Brain pericyte (primary cell): ENCODE results near the gene RRAS.
"Not testable (repeated sequence)": the region's sequence is repeated elsewhere in the genome, so short reads cannot be mapped to it uniquely, and the experiment has no call there.

Experiments used
- DNase-seq: peaks from one replicate; pipeline ENCODE4 v3.0.0-alpha.2; 2012; ENCODE audit warnings: low read depth, low spot score

The RRAS gene

DNA sequence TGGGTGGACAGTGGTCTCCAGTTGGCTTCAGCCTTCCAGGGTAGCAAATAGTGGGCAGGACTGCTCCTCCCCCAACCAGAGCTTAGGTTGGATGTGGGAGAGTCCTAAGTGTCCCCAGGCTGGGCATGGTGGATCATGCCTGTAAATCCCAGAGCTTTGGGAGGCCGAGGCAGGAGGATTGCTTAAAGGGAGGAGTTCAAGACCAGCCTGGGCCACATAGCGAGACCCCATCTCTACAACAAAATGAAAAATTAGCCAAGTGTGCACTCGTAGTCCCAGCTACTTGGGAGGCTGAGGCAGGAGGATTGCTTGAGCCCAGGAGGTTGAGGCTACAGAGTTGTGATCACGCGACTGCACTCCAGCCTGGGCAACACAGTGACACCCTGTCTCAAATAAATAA, 7.4 kb downstream of the RRAS start:
- DNase-seq = no peak

DNA sequence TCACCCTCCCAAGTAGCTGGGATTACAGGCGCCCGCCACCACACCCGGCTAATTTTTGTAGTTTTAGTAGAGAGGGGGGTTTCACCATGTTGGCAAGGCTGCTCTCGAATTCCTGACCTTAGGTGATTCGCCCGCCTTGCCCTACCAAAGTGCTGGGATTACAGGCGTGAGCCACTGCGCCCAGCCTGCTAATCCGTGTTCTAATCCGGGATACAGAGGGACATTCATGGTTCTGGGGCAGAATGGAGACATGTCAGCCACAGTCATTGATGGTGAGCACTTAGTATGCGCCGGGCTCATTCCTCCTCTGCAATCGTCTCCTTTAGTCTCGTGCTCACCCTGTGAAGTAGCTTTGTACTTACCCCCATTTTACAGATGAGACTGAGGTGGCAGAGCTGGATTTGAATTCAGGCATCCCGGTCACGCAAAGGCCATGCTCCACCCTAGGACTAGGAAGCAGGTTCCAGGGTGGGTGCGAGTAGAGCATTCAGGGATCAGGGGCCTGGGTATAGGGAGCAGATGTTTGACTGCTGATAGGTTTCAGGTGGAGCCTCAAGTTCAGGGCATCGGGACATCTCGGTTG, 8.2 kb downstream of the RRAS start:
- no peak for DNase-seq

GRCh38 chr19:49631014-49631588, 8.8 kb downstream of the RRAS start:
- DNase-seq = no peak

DNA sequence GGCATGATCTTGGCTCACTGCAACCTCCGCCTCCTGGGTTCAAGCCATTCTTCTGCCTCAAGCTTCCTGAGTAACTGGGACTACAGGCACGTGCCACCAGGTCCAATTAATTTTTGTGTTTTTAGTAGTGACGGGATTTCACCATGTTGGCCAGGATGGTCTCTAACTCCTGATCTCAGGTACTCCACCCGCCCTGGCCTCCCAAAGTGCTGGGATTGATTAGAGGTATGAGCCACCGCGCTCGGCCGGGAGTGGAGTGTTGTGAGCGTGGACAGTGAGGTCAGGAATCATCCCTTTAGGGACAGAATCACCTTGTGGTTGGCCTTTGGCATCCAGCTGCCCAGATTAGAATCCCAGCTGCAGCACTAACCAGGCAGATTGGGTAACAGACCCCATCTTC, 10.3 kb downstream of the RRAS start:
- DNase-seq = no peak

DNA sequence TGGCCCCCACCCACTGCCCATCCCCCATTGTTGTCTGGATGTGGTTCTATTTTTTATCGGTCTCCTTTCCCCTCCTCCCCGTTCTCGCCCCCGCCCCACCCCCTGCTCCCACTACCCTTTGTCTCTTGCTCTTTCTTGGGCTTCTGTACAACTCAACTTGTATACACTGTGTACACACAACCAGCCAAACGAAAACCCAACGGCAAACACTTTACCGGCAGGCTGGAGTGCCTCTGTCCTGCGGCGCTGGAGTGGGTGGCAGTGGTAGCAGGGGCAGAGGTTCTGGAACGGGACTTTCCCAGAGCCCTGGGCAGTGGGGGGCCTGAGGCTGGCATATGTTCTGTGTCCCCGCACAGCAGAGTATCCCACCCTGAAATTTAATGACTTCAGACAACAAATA, 13.7 kb downstream of the RRAS start:
- DNase-seq = no peak

DNA sequence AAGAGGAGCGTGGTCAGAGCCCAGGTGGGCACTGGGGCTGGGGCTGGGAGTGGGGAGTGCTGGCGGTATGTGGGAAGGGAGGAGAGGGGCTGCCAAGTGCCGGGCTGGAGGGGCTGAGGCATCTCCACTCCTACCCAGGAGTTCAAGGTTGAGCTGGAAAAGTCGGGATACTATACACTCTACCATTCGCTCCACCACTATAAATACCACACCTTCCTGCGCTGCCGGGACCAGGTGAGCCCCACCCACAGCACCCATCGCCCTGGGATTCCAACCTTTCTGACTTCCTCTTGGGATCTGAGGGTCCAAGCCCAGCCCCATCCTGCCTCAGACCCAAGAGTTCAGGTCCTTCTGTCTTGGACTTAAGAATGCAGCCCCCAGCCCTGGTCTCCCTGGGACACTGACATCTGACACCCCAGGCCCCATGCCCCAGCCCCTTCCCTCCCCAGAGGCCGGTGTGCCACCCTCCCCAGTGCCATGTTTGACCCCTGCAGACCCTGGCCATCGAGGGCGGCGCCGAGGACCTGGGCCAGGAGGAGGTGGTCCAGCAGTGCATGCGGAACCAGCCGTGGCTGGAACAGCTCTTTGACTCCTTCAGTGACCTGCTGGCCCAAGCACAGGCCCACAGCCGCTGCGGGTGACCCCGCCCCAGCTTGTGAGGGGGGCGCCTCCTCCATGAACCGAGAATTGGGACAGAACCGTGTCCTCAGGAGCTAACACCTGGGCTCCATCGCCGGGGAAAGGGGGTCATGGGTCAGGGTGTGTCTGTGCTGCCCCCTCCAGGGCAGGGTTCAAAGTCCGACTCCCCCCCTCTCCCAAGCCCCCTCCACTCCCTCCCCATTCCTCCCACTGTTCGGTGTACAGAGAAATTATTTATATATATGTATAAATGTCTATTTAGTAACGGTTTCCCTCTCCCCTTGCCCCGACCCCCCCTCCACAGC, 14.7 kb downstream of the RRAS start:
- no peak for DNase-seq

- not testable (repeated sequence) for DNase-seq
These were observed 22.1 kb downstream of the RRAS start for GRCh38 chr19:49617860-49618259.

DNA sequence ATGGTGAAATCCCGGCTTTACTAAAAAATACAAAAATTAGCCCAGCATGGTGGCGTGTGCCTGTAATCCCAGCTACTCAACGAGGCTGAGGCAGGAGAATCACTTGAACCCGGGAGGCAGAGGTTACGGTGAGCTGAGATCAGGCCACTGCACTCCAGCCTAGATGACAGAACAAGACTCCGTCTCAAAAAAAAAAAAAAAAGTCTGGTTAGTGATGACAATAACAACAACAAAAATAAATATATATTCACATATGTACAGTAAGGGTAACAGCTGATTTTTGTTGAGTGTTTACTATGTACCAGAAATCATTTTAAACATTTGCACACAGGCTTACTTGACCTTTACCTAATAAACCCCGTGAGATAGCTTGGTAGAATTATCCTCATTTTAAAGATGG, 23.0 kb downstream of the RRAS start:
- DNase-seq = no peak

- DNase-seq = no peak
These were observed 23.4 kb downstream of the RRAS start for GRCh38 chr19:49616532-49616931.

DNA sequence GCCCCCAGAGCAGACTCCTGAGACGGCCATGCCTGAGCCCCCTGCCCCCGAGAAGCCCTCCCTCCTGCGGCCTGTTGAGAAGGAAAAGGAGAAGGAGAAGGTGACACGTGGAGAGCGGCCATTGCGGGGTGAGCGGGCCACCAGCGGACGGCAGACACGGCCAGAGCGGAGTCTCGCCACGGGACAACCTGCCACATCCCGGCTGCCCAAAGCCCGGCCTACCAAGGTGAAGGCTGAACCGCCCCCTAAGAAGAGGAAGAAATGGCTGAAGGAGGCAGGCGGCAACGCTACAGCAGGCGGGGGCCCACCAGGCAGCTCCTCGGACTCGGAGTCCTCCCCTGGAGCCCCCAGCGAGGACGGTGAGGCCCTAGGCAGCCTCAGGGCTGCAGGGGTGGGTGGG, 24.1 kb downstream of the RRAS start:
- DNase-seq = no peak

- DNase-seq = no peak
These were observed 25.7 kb downstream of the RRAS start for GRCh38 chr19:49614096-49614833.

- DNase-seq = no peak
These were observed 26.6 kb downstream of the RRAS start for GRCh38 chr19:49613374-49613773.

DNA sequence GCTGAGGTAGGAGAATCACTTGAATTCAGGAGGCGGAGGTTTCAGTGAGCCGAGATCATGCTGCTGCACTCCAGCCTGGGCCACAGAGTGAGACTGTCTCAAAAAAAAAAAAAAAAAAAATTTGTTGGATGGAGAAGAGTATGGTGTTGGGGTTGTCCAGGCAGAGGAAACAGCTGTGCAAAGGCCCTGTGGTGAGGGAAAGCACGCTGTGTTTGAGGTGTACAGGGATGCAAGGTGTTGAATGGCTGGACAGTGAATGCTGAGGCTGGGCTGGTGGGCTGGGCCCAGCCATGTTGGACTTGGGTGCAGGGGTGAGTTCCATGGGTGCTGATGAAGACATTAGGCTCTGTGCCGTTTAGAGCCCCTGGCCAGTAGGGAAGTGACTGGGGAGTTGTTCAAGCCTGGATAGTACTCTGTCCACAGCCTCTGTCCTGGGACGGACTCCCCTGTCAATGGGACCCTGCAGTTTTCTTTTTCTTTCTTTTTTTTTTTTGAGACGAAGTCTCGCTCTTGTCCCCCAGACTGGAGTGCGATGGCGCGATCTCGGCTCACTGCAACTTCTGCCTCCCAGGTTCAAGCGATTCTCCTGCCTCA, 30.3 kb downstream of the RRAS start:
- DNase-seq = no peak

DNA sequence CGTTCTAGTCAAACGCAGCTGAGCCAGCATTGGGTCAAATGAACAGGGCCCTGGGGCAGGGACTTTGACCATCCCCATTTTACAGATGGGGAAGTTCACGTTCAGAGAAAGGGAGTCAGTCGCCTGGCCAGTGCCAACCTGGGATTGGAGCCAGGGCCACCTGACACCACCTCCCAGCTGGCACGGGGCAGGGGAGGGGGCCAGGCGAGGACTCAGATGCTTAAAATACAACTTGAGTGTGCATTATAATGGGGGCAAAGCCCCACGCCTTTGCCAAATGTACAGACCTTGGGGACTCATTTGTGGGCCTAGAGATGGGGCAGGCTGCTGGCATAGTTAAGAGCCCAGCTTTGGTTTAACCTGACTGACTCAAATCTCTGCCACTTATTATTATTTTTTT, 34.3 kb downstream of the RRAS start:
- no peak for DNase-seq

- DNase-seq = no peak
These were observed 37.1 kb downstream of the RRAS start for GRCh38 chr19:49602806-49603205.

DNA sequence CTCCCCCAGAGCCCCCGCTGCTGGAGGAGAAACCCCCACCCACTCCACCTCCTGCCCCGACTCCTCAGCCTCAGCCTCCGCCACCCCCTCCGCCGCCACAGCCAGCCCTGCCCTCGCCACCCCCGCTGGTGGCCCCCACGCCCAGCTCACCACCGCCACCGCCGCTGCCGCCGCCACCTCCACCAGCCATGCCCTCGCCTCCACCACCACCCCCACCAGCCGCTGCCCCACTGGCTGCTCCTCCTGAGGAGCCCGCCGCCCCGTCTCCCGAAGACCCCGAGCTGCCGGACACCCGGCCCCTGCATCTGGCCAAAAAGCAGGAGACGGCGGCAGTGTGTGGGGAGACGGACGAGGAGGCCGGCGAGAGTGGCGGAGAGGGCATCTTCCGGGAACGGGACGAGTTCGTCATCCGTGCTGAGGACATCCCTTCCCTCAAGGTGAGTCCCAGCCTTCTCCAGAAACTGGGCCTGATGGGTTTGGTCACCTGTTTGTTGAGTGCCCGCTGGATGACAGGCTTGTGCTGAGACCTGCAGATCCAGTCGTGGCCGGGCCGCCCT, 38.4 kb downstream of the RRAS start:
- DNase-seq = no peak

GRCh38 chr19:49599378-49600295, 40.3 kb downstream of the RRAS start:
- DNase-seq = no peak

DNA sequence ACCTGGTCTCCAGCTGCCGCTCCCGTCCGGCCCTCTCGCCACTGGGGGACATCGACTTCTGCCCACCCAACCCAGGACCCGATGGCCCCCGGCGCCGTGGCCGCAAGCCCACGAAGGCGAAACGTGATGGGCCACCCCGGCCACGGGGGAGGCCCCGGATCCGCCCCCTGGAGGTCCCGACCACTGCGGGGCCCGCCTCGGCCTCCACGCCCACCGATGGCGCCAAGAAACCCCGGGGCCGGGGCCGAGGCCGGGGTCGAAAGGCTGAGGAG, 42.3 kb downstream of the RRAS start:
- no peak for DNase-seq

GRCh38 chr19:49596954-49597702, 42.8 kb downstream of the RRAS start:
- no peak for DNase-seq

- no peak for DNase-seq
These were observed 43.5 kb downstream of the RRAS start for GRCh38 chr19:49596407-49596806.
